ENCODE results near the gene CPXM2.

DNA sequence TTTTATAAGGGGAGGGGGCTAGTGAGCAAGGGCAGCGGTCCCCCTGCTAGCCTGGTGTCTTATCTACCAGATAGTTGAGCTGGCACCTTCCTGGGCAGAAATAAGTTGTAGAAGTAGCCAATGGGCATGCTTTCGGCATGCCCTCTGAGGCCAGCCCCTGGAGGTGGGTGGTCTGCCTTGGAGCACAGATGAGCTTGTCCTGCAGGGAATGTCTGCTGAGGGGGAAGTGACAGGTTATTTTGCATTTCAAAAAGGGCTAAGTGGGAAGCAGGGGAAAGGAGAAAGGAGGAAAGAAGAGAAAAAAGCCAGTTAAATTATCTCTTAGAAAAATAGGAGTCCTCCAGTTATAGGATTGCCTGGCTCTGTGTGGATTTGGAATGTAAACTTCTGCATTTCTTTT, 136.5 kb downstream of the CPXM2 start:
- TF ChIP-seq, protein P1, sequence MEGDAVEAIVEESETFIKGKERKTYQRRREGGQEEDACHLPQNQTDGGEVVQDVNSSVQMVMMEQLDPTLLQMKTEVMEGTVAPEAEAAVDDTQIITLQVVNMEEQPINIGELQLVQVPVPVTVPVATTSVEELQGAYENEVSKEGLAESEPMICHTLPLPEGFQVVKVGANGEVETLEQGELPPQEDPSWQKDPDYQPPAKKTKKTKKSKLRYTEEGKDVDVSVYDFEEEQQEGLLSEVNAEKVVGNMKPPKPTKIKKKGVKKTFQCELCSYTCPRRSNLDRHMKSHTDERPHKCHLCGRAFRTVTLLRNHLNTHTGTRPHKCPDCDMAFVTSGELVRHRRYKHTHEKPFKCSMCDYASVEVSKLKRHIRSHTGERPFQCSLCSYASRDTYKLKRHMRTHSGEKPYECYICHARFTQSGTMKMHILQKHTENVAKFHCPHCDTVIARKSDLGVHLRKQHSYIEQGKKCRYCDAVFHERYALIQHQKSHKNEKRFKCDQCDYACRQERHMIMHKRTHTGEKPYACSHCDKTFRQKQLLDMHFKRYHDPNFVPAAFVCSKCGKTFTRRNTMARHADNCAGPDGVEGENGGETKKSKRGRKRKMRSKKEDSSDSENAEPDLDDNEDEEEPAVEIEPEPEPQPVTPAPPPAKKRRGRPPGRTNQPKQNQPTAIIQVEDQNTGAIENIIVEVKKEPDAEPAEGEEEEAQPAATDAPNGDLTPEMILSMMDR (IDR thresholded peaks at IDR 0.05) = no peak
- no peak for TF ChIP-seq EZH2 (IDR thresholded peaks at IDR 0.05; ENCODE audit: borderline replicate concordance, insufficient read depth, low read depth, low read length, poor library complexity, severe bottlenecking)
